HUES64 (cell line): ENCODE data around the gene PSMD9.
"Not testable (repeated sequence)": the region's sequence is repeated elsewhere in the genome, so short reads cannot be mapped to it uniquely, and the experiment has no call there.

Experiments
- H3K27ac ChIP-seq: 2 replicates; pipeline ENCODE4 v1.7.0; 2013; ENCODE audit warnings: low read depth, low read length, inconsistent platforms
- H3K27me3 ChIP-seq: 2 replicates; pipeline ENCODE4 v1.6.1; 2013; ENCODE audit warnings: mild to moderate bottlenecking, low read length; ENCODE audit not compliant: insufficient read depth
- H3K36me3 ChIP-seq: 2 replicates; pipeline ENCODE4 v1.6.1; 2013; ENCODE audit warnings: mild to moderate bottlenecking, low read length; ENCODE audit not compliant: insufficient read depth
- H3K4me1 ChIP-seq: 2 replicates; pipeline ENCODE4 v1.6.1; 2013; ENCODE audit warnings: mild to moderate bottlenecking, low read length, moderate library complexity; ENCODE audit not compliant: insufficient read depth
- H3K4me3 ChIP-seq: 2 replicates; pipeline ENCODE4 v1.5.1; 2013; ENCODE audit warnings: mild to moderate bottlenecking, low read length, moderate library complexity
- H3K9ac ChIP-seq: 2 replicates; pipeline ENCODE4 v1.6.1; 2013; ENCODE audit warnings: mild to moderate bottlenecking, low read depth, low read length
- H3K9me3 ChIP-seq: 2 replicates; pipeline ENCODE4 v1.6.1; 2013; ENCODE audit warnings: low read depth, low read length; ENCODE audit not compliant: insufficient read depth
- WGBS: fragments of 150-250, 120-280 bp; methylation state at CpG from one replicate; pipeline ENCODE4 v1.1.7; 2013; ENCODE audit warnings: missing lambda C conversion rate; 5-methylcytosine and 5-hydroxymethylcytosine counted together

The PSMD9 gene

DNA sequence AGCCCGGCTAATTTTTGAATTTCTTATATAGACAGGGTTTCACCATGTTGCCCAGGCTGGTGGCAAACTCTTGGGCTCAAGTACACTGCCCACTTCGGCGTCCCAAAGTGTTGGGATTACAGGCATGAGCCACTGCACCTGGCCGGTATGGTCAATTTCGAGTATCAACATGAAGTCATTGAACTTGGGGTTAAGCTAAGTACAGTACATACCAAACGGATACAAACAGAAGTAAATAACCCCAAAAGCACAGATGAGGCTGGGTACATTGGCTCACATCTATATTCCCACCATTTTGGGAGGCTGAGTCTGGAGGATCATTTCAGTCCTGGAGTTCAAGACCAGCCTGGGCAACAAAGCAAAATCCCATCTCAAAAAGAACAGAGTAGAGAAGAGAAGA lies 13.0 kb upstream of the PSMD9 start:
- no peak overlapping the region for H3K4me3 ChIP-seq
- H3K36me3 ChIP-seq, result no peaks in the 10 kb centered on the region
- H3K27me3 ChIP-seq, result no peaks in the 10 kb centered on the region
- H3K9ac ChIP-seq, result no peak overlapping the region
- H3K9me3 ChIP-seq, result no peaks in the 10 kb centered on the region
- H3K27ac ChIP-seq, result no peak overlapping the region
- H3K4me1 ChIP-seq, result no peaks in the 10 kb centered on the region
- WGBS, result 93% methylated on average over 6 of the region's 6 CpGs

DNA sequence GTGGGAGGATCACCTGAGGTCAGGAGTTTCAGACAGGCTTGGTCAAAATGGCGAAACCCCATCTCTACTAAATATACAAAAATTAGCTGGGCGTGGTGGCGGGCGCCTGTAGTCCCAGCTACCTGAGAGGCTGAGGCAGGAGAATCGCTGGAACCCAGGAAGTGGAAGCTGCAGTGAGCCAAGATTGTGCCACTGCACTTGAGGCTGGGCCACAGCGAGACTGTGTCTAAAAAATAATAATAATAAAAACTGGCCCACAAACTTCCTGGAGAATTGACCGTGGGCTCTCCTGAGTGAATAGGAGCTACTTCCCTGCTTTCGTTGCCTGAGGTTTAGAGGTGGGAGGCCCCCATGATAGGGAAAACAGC lies 12.5 kb upstream of the PSMD9 start:
- H3K36me3 ChIP-seq, H3K9me3 ChIP-seq, H3K9ac ChIP-seq, H3K27me3 ChIP-seq, H3K27ac ChIP-seq, H3K4me1 ChIP-seq, H3K4me3 ChIP-seq: not testable (repeated sequence)
- WGBS, result 94% methylated on average over 7 of the region's 8 CpGs

DNA sequence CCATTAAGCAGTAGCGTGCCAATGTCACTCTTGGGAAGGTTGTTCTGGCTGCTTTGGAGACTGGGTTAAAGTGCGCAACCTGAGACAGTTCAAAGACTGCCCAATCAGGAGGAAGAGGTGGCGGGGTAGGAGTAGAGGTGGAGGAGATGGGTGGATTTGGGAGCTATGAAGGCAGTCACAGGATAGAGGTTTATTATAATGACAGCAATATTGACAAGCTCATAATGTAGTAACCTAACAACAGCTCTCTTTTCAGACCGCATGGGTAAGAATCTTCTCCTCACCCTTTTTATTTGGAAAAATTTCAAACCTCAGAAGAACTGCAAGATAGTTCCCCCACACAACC lies 5.3 kb upstream of the PSMD9 start:
- Histone ChIP-seq H3K36me3 (no peaks in the 10 kb centered on the region), H3K27me3 (no peaks in the 10 kb centered on the region), H3K9me3 (no peaks in the 10 kb centered on the region), H3K9ac (no peak overlapping the region), H3K4me1 (peaks cover 8% of the 10 kb centered on the region), H3K27ac (no peak overlapping the region), H3K4me3 (no peak overlapping the region)
- 75% methylated on average over 4 of the region's 4 CpGs for WGBS

DNA sequence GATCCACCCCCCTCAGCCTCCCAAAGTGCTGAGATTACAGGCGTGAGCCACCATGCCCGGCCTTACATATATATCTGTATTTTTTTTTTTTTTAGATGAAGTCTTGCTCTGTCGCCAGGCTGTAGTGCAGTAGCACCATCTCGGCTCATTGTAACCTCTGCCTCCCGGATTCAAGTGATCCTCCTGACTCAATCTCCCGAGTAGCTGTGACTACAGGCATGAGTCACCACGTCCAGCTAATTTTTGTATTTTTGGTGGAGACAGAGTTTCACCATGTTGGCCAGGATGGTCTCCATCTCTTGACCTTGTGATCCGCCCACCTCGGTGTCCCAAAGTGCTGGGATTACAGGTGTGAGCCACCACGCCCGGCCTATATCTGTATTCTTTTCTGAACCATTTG lies 3.5 kb upstream of the PSMD9 start:
- H3K9ac ChIP-seq, H3K4me3 ChIP-seq, H3K36me3 ChIP-seq, H3K27ac ChIP-seq, H3K9me3 ChIP-seq, H3K27me3 ChIP-seq, H3K4me1 ChIP-seq: not testable (repeated sequence)
- WGBS, result 91% methylated on average over 9 of the region's 11 CpGs

DNA sequence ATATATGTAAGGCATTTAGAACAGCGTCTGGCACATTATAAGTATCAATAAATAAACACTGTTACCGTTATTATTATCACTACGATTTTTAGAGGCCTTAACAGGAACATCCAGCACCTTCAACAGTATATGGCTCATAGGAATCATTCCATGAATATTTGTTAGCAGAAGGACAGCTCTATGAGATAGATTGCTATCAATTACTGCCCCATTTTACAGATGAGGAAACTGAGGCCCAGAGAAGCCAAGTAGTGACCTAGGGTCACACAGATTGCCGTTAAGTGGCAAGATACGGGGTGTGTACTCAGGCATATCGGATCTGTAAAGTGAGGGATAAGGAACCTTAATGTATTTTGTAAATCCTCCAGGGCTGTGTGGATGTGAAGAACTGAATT lies 510 bp upstream of the PSMD9 start:
- H3K36me3 ChIP-seq, result peaks cover 4% of the 10 kb centered on the region; the same call in 1 of the 2 replicates
- peaks cover 8% of the 10 kb centered on the region for H3K4me1 ChIP-seq
- no peaks in the 10 kb centered on the region for H3K27me3 ChIP-seq
- peak overlapping the region; percentile 70 for H3K4me3 ChIP-seq
- H3K9me3 ChIP-seq, result no peaks in the 10 kb centered on the region
- WGBS, result 78% methylated on average over 6 of the region's 6 CpGs
- H3K27ac ChIP-seq, result peak overlapping the region; percentile 33; the same call in 1 of the 2 replicates
- H3K9ac ChIP-seq, result no peak overlapping the region

DNA sequence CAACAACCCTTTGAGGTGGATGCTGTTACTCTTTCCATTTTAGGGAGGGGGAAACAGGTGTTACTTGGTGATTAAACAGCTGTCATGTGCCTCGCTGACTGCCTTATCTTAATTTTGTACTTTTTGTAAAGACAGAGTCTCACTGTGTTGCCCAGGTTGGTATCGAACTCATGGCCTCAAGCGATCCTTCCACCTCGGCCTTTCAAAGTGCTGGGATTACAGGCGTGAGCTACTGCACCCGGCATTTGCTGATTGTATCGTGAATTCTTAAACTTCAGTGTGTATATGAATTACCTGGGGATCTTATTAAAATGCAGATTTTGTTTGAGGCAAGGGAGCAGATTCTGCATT lies 659 bp downstream of the PSMD9 start:
- Histone ChIP-seq H3K36me3 (peaks cover 4% of the 10 kb centered on the region; the same call in 1 of the 2 replicates), H3K27ac (peak overlapping the region; percentile 96; the same call in 1 of the 2 replicates), H3K9ac (peak overlapping the region; percentile 82), H3K4me3 (peak overlapping the region; percentile 70), H3K4me1 (peaks cover 8% of the 10 kb centered on the region), H3K27me3 (no peaks in the 10 kb centered on the region), H3K9me3 (no peaks in the 10 kb centered on the region)
- 11% methylated on average over 7 of the region's 7 CpGs for WGBS

DNA sequence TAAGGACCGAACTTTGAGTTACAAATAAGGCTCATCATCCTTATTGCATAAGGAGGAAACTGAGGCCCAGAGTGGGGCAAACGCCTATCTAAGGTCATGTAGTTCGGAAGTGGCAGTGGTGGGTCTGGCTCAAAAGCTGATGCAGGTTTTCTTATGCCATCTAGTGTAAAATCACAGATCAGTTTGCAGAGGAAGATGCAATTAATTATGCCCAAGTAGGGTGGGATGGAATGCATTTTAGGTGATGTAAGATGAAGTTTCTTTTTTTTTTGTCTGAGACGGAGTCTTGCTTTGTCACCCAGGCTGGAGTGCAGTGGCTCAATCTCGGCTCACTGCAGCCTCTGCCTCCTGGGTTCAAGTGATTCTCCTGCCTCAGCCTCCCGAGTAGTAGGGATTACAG lies 1.1 kb downstream of the PSMD9 start:
- not testable (repeated sequence) for H3K27ac ChIP-seq, H3K9ac ChIP-seq, H3K27me3 ChIP-seq, H3K9me3 ChIP-seq, H3K36me3 ChIP-seq
- peak overlapping the region; percentile 70 for H3K4me3 ChIP-seq
- 82% methylated on average over 6 of the region's 6 CpGs for WGBS
- H3K4me1 ChIP-seq, result peaks cover 10% of the 10 kb centered on the region

DNA sequence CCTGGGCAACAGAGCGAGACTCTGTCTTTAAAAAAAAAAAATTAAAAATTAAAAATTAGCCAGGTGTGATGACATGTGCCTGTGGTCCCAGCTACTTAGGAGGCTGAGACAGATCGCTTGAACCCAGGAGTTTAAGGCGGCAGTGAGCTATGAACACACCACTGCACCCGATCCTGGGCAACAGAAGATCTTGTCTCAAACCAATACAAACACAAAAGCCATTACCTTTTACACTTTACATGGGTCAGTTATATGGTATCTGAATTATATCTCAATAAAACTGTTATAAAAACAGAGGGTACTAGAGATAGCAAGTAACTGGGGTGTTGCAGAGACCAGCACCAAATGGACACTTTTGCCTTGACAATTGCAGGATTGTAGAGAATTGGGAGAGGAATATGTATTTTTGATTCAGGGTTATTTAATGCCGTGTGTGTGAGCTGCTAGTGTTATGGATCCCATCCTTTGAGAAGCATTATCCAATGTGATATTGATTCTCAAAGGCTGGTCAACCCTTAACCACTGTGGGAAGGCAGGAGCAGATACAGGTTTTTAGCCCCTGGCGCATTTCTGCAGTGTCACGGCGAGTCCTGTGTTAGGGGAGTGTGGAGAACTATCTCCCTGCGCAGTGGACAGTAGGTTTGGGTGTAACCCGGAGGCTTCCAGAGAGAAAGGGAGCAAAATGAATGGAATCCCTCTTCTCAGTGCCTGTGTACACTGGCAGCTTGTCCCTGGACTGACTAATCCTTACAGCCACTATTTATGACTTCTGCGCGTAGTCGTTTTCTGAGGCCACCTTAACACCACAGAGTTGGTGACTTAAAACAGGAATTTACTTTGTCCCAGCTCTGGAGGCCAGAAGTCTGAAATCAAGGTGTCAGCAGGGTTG lies 4.3 kb downstream of the PSMD9 start:
- no peak overlapping the region for H3K27ac ChIP-seq
- WGBS, result 95% methylated on average over 12 of the region's 13 CpGs
- H3K4me3 ChIP-seq, result no peak overlapping the region
- H3K27me3 ChIP-seq, result no peaks in the 10 kb centered on the region
- peaks cover 10% of the 10 kb centered on the region for H3K4me1 ChIP-seq
- H3K9ac ChIP-seq, result no peak overlapping the region
- H3K9me3 ChIP-seq, result no peaks in the 10 kb centered on the region
- peaks cover 19% of the 10 kb centered on the region for H3K36me3 ChIP-seq

DNA sequence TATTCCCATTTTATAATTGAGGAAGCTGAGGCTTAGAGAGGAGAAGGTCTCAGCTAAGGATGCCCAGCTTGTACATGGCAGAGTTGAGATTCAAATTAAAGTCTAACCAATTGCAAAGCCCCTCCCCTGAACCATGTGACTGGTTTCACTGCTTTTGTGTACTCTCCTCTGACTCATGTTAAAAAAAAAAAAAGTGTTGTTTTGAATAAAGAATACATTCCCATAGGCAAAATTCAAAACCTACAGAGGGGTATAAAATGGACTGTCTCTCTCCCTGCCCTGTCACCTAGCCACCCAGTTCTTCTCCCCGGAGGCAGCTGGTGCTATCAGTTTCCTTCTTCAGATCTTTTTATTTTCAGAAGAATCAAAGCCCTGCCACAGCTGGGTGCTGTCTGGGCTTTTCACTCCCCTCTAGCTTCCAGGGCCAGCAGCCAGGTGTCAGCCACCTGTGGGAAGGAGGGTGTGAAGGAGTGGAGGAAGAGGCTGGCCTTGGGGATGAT lies 5.4 kb downstream of the PSMD9 start:
- no peaks in the 10 kb centered on the region for H3K27me3 ChIP-seq
- no peak overlapping the region; the same call in 1 of the 2 replicates for H3K27ac ChIP-seq
- H3K36me3 ChIP-seq, result peaks cover 23% of the 10 kb centered on the region
- H3K9me3 ChIP-seq, result no peaks in the 10 kb centered on the region
- 50% methylated on average over 1 of the region's 1 CpG for WGBS
- H3K4me1 ChIP-seq, result peaks cover 10% of the 10 kb centered on the region
- H3K4me3 ChIP-seq, result no peak overlapping the region
- no peak overlapping the region for H3K9ac ChIP-seq

DNA sequence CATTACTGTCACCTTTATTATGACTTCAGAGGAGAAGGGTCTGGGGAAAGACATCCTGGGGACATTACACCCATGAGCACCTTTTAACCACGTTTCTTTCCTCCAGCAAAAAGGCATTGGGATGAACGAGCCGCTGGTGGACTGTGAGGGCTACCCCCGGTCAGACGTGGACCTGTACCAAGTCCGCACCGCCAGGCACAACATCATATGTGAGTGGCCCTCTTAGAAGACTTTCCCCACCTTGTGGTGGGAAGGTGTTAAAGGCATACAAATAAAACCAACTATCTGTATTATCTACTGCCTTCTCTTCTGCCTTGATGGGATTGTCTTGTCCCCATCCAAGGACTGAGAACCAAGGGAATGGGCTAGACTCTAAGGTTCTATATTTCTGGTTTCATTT lies 6.0 kb downstream of the PSMD9 start:
- H3K4me3 ChIP-seq, result no peak overlapping the region
- peaks cover 29% of the 10 kb centered on the region for H3K36me3 ChIP-seq
- no peaks in the 10 kb centered on the region for H3K27me3 ChIP-seq
- H3K4me1 ChIP-seq, result peaks cover 10% of the 10 kb centered on the region
- H3K9me3 ChIP-seq, result no peaks in the 10 kb centered on the region
- H3K27ac ChIP-seq, result no peak overlapping the region; the same call in 1 of the 2 replicates
- no peak overlapping the region for H3K9ac ChIP-seq
- 89% methylated on average over 7 of the region's 7 CpGs for WGBS

DNA sequence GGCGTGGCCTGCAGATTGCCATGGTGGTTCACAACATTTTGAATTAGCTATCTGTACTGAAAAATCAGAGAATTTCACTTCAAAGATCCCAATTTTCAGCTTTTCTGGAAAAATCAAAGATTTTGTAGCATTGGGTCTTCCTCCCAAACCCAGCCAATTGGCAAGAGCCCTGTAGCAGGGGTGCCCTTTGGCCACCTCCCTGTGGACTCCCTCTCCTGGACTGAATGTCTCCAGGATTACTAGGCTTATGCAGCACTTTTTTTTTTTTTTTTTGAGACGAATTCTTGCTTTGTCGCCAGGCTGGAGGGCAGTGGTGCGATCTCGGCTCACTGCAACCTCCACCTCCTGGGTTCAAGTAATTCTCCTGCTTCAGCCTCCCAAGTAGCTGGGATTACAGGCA lies 9.7 kb downstream of the PSMD9 start:
- Histone ChIP-seq H3K27ac (no peak overlapping the region), H3K4me3 (no peak overlapping the region), H3K36me3 (peaks cover 53% of the 10 kb centered on the region), H3K9ac (no peak overlapping the region), H3K27me3 (no peaks in the 10 kb centered on the region), H3K4me1 (peaks cover 10% of the 10 kb centered on the region; the same call in 1 of the 2 replicates), H3K9me3 (no peaks in the 10 kb centered on the region)
- WGBS, result 93% methylated on average over 5 of the region's 5 CpGs
